PC-3 (cell line): ENCODE results near the gene ECHDC3.

Experiments
- EZH2 ChIP-seq: fragments of 300-600 bp; sonication (generic); IDR thresholded peaks from one replicate; pipeline ENCODE4 v1.6.1; 2017; ENCODE audit warnings: antibody characterized with exemption, mild to moderate bottlenecking, low read length; ENCODE audit not compliant: unreplicated experiment
- EZH2phosphoT487 ChIP-seq: fragments of 300-600 bp; sonication (generic); IDR thresholded peaks from 2 replicates; pipeline ENCODE4 v1.6.1; 2018; ENCODE audit warnings: mild to moderate bottlenecking, antibody characterized with exemption, low read length, borderline replicate concordance
- TF ChIP-seq, protein P1 (sequence below): fragments of 300-600 bp; sonication (generic); conservative IDR thresholded peaks from 2 replicates; pipeline ENCODE4 v1.5.1; 2017; ENCODE audit warnings: antibody characterized with exemption, low read depth, mild to moderate bottlenecking, low read length

DNA sequence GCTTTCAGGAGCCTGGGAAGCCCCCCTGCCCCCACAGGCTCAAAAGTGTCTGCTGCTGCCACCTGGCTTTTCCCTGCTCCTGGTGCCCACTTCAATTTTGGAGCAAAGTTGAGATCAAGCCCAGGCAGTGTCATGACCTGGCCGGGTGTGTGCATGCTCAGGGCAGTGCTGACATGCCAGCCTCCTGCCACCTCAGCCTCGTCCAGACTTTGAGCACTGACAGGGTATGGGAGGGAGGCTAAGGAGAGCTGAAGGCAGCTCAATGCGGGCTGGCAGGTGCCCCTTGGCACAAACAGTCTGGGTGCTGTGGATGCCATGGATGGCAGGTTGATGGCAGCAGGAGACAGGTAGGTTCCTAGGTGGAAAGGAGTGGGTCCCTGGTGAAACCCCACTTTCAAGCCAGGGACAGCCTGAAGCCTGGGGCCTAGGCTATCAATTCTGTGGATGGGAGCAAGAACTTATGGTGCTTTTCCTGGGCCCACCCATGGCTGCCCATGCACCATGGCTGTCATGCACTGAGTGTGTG is 12.3 kb upstream of the ECHDC3 start:
- TF ChIP-seq, protein P1, sequence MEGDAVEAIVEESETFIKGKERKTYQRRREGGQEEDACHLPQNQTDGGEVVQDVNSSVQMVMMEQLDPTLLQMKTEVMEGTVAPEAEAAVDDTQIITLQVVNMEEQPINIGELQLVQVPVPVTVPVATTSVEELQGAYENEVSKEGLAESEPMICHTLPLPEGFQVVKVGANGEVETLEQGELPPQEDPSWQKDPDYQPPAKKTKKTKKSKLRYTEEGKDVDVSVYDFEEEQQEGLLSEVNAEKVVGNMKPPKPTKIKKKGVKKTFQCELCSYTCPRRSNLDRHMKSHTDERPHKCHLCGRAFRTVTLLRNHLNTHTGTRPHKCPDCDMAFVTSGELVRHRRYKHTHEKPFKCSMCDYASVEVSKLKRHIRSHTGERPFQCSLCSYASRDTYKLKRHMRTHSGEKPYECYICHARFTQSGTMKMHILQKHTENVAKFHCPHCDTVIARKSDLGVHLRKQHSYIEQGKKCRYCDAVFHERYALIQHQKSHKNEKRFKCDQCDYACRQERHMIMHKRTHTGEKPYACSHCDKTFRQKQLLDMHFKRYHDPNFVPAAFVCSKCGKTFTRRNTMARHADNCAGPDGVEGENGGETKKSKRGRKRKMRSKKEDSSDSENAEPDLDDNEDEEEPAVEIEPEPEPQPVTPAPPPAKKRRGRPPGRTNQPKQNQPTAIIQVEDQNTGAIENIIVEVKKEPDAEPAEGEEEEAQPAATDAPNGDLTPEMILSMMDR: no peak
- no peak for TF ChIP-seq EZH2
- no peak for TF ChIP-seq EZH2phosphoT487
